Activated CD4-positive, alpha-beta T cell treated with anti-CD3 and anti-CD28 coated beads for 48 hours (primary cell): ENCODE results near the gene PUS10.
A peak's percentile ranks its signal among the peaks of the same experiment; 100 is the strongest.
"Not testable (repeated sequence)": the region's sequence is repeated elsewhere in the genome, so short reads cannot be mapped to it uniquely, and the experiment has no call there.

Experiments
- DNase-seq: peaks from one replicate; pipeline ENCODE4 v3.0.0-alpha.2; 2020

Gene PUS10

GRCh38 chr2:61017556-61018317 is at the start of gene PUS10, which contains the start of gene PEX13:
PUS10 (minus strand) TSS chr2:61018255; CDS start chr2:61011890, 6,365 bp downstream.
PEX13 (plus strand) TSS chr2:61017720; CDS start chr2:61017760, 40 bp downstream.
- peak; percentile 79 for DNase-seq

GRCh38 chr2:61065714-61066709 is 48.0 kb upstream of the PUS10 start, which contains the start of gene SANBR:
SANBR (plus strand) TSS chr2:61065871; CDS start chr2:61070351, 4,480 bp downstream.
- peak; percentile 84 for DNase-seq

- DNase-seq: no peak
These were observed 41.3 kb upstream of the PUS10 start for GRCh38 chr2:61059382-61059781.

GRCh38 chr2:61057562-61057961 is 39.5 kb upstream of the PUS10 start:
- DNase-seq: no peak

- DNase-seq: no peak
These were observed 37.5 kb upstream of the PUS10 start for GRCh38 chr2:61055557-61055956.

GRCh38 chr2:61045999-61046398 is 27.9 kb upstream of the PUS10 start:
- no peak for DNase-seq

GRCh38 chr2:61045226-61045625 is 27.2 kb upstream of the PUS10 start:
- no peak for DNase-seq

GRCh38 chr2:61044636-61045035 is 26.6 kb upstream of the PUS10 start:
- DNase-seq: no peak

GRCh38 chr2:61042807-61043206 is 24.8 kb upstream of the PUS10 start:
- no peak for DNase-seq

- DNase-seq: not testable (repeated sequence)
These were observed 18.6 kb upstream of the PUS10 start for GRCh38 chr2:61036643-61037042.

- not testable (repeated sequence) for DNase-seq
These were observed 16.5 kb upstream of the PUS10 start for GRCh38 chr2:61034592-61034991.

GRCh38 chr2:61029533-61029932 is 11.5 kb upstream of the PUS10 start:
- DNase-seq: no peak

GRCh38 chr2:61023670-61024069 is 5.6 kb upstream of the PUS10 start:
- DNase-seq: no peak

- DNase-seq: no peak
These were observed 3.2 kb upstream of the PUS10 start for GRCh38 chr2:61021228-61021660.

GRCh38 chr2:61018798-61019197 is 743 bp upstream of the PUS10 start:
- DNase-seq: no peak

- DNase-seq: no peak
These were observed 282 bp upstream of the PUS10 start for GRCh38 chr2:61018318-61018755.

- peak; percentile 80 for DNase-seq
These were observed 976 bp downstream of the PUS10 start for GRCh38 chr2:61017003-61017555.

- DNase-seq: peak; percentile 73
These were observed 1.6 kb downstream of the PUS10 start for GRCh38 chr2:61016392-61017002.

GRCh38 chr2:61015976-61016375 is 2.1 kb downstream of the PUS10 start:
- no peak for DNase-seq

- DNase-seq: no peak
These were observed 3.3 kb downstream of the PUS10 start for GRCh38 chr2:61014763-61015162.

GRCh38 chr2:61013382-61013781 is 4.7 kb downstream of the PUS10 start:
- no peak for DNase-seq

GRCh38 chr2:61012303-61012702 is 5.8 kb downstream of the PUS10 start:
- DNase-seq: peak; percentile 31

- DNase-seq: no peak
These were observed 6.4 kb downstream of the PUS10 start for GRCh38 chr2:61011678-61012077.
